Hepatocyte (in vitro differentiated cells): ENCODE measurements around the gene FBXL5. TPM values are rescaled to one million over a fixed set of nuclear protein-coding genes. Genes with fewer than 3 reads are reported as not detected.

ENCODE experiments used
- DNase-seq: peaks from one replicate; pipeline ENCODE4 v3.0.0-alpha.2; 2016; ENCODE audit warnings: low spot score
- H2AFZ ChIP-seq: fragments of 200-600 bp; sonication (generic); 2 replicates; pipeline ENCODE4 v1.6.0; 2016; ENCODE audit warnings: antibody characterized with exemption, mild to moderate bottlenecking
- H3K27ac ChIP-seq: fragments of 200-600 bp; sonication (generic); 2 replicates; pipeline ENCODE4 v1.5.1; 2016; ENCODE audit warnings: mild to moderate bottlenecking
- H3K27me3 ChIP-seq: fragments of 200-600 bp; sonication (generic); 2 replicates; pipeline ENCODE4 v1.6.1; 2016
- H3K36me3 ChIP-seq: fragments of 200-600 bp; sonication (generic); replicated peaks from 2 replicates; pipeline ENCODE4 v1.5.1; 2016; ENCODE audit warnings: low read depth; ENCODE audit not compliant: insufficient read depth
- H3K4me1 ChIP-seq: fragments of 200-600 bp; sonication (generic); 2 replicates; pipeline ENCODE4 v1.5.1; 2016; ENCODE audit warnings: mild to moderate bottlenecking, moderate library complexity; ENCODE audit not compliant: insufficient read depth
- H3K4me2 ChIP-seq: fragments of 200-600 bp; sonication (generic); 2 replicates; pipeline ENCODE4 v1.6.0; 2016
- H3K4me3 ChIP-seq: fragments of 200-600 bp; sonication (generic); 2 replicates; pipeline ENCODE4 v1.5.1; 2016; ENCODE audit warnings: mild to moderate bottlenecking
- H3K79me2 ChIP-seq: fragments of 200-600 bp; sonication (generic); 2 replicates; pipeline ENCODE4 v1.6.0; 2017; ENCODE audit warnings: mild to moderate bottlenecking
- H3K9me2 ChIP-seq: fragments of 200-600 bp; sonication (generic); replicated peaks from 2 replicates; pipeline ENCODE4 v1.6.0; 2017; ENCODE audit warnings: mild to moderate bottlenecking; ENCODE audit not compliant: insufficient read depth
- H3K9me3 ChIP-seq: fragments of 200-600 bp; sonication (generic); 2 replicates; pipeline ENCODE4 v1.5.1; 2016; ENCODE audit warnings: low read depth, mild to moderate bottlenecking
- H4K20me1 ChIP-seq: fragments of 200-600 bp; sonication (generic); 2 replicates; pipeline ENCODE4 v1.6.0; 2016; ENCODE audit warnings: mild to moderate bottlenecking; ENCODE audit not compliant: insufficient read depth, poor library complexity, severe bottlenecking
- CTCF ChIP-seq: fragments of 200-600 bp; sonication (generic); IDR thresholded peaks from 2 replicates; pipeline ENCODE4 v1.5.1; 2016; ENCODE audit warnings: antibody characterized with exemption, mild to moderate bottlenecking; ENCODE audit not compliant: poor library complexity
- EZH2 ChIP-seq: fragments of 200-600 bp; sonication (generic); IDR thresholded peaks from 2 replicates; pipeline ENCODE4 v1.6.1; 2016; ENCODE audit warnings: antibody characterized with exemption, mild to moderate bottlenecking, borderline replicate concordance
- EZH2phosphoT487 ChIP-seq: fragments of 200-600 bp; sonication (generic); IDR thresholded peaks from one replicate; pipeline ENCODE4 v1.6.1; 2018; ENCODE audit warnings: antibody characterized with exemption, mild to moderate bottlenecking, low read depth, moderate library complexity; ENCODE audit not compliant: unreplicated experiment, severe bottlenecking
- WGBS: methylation state at CpG from one replicate; pipeline ENCODE4 v1.1.6; 2016; ENCODE audit warnings: low lambda C conversion rate; ENCODE audit errors: missing lambda C conversion rate; 5-methylcytosine and 5-hydroxymethylcytosine counted together
- polyA plus RNA-seq: library from polyadenylated mRNA; unstranded; fragments of >200 nt; fragmentation: Nextera tagmentation; extraction: Ambion mirVana; gene quantifications from 2 replicates; pipeline ENCODE4 v1.2.1, GENCODE V29; 2016
- total RNA-seq: library from RNA; depleted of rRNA; stranded (reverse); fragments of >200 nt; gene quantifications from 2 replicates; pipeline ENCODE4 v1.2.3, GENCODE V29; 2014

Gene FBXL5
- total and polyA plus RNA-seq, 2 experiments from 2014 or later, result 41.2 to 90.2 TPM

DNA sequence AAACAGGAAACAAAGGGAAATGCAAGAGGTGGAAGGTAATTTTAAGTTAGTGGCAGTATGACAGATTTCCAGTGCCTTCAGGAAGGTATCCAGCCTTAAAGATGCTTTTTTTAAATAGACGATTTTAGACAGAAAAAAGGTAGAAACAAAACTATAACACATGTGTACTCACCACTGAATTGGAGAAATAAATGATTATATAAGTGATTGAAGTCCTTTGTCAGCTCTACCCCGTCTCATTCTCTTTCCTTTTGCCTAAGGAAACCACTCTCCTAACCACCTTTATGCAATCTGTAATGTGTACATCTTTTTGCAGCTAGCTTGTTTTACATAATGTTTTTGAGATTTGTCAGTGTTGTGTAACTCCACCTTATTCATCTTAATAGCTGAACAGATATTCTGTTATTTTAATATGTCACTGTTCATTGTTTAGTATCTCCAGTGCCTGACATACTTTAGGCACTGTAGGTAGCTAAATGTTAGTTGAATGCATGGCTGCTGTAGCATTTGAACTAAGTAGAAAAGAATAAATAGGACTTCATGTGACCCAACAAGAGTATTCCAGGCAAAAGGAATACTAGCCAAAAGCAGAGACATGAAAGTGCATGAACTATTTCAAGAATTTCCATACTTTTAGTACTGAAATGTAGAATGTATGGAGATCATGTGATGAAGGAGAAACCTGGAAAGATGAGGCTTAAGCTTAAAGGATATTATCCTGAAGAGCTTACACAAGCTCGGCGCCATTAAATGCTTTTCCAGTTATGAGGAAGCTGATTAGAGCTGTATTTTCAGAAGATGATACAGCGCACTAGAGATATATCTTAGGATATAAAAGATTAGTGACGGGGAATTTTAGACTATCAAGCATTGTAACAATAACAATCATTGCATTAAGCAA is 27.3 kb upstream of the FBXL5 start:
- Histone ChIP-seq H3K4me3 (peak overlapping the region; percentile 61), H2AFZ (peak overlapping the region; percentile 43), H3K9me2 (no peaks in the 10 kb centered on the region), H4K20me1 (no peaks in the 10 kb centered on the region), H3K36me3 (no peaks in the 10 kb centered on the region), H3K9me3 (no peaks in the 10 kb centered on the region), H3K79me2 (peaks cover 59% of the 10 kb centered on the region), H3K27me3 (no peaks in the 10 kb centered on the region), H3K27ac (peak overlapping the region; percentile 98), H3K4me2 (peak overlapping the region; percentile 89), H3K4me1 (peaks cover 12% of the 10 kb centered on the region)
- 27% methylated on average over 6 of the region's 6 CpGs for whole genome bisulfite sequencing
- TF ChIP-seq EZH2phosphoT487, result no peak
- TF ChIP-seq EZH2, result no peak
- no peak for TF ChIP-seq CTCF
- no peak for DNase-seq

GRCh38 chr4:15681372-15682241 is 26.4 kb upstream of the FBXL5 start, which contains the start of gene FAM200B:
Gene FAM200B (plus strand): TSS chr4:15681827. CDS start chr4:15686978, 5,151 bp downstream.
- H3K79me2 ChIP-seq, result peaks cover 59% of the 10 kb centered on the region

GRCh38 chr4:15681067-15681371 is 25.9 kb upstream of the FBXL5 start:
- under 1% methylated on average over 14 of the region's 14 CpGs for WGBS
- Histone ChIP-seq H3K9me2 (no peaks in the 10 kb centered on the region), H2AFZ (peak overlapping the region; percentile 61), H3K27me3 (no peaks in the 10 kb centered on the region), H3K79me2 (peaks cover 64% of the 10 kb centered on the region), H3K4me2 (peak overlapping the region; percentile 75), H3K27ac (peak overlapping the region; percentile 63), H3K4me3 (peak overlapping the region; percentile 40), H3K9me3 (no peaks in the 10 kb centered on the region), H3K4me1 (peaks cover 12% of the 10 kb centered on the region), H4K20me1 (no peaks in the 10 kb centered on the region), H3K36me3 (no peaks in the 10 kb centered on the region)
- no peak for TF ChIP-seq CTCF
- no peak for TF ChIP-seq EZH2phosphoT487
- no peak for TF ChIP-seq EZH2
- DNase-seq, result no peak

More at GRCh38 chr4:15681372-15682241, 26.4 kb upstream of the FBXL5 start, which contains the start of gene FAM200B:
- Histone ChIP-seq H3K9me3 (no peaks in the 10 kb centered on the region), H3K4me1 (peaks cover 12% of the 10 kb centered on the region), H3K4me3 (peak within 1 kb of the TSS; percentile 61), H2AFZ (peak within 1 kb of the TSS; percentile 61), H3K9me2 (no peaks in the 10 kb centered on the region), H3K27me3 (no peaks in the 10 kb centered on the region), H4K20me1 (no peaks in the 10 kb centered on the region), H3K36me3 (no peaks in the 10 kb centered on the region), H3K4me2 (peak within 1 kb of the TSS; percentile 89), H3K27ac (peak within 1 kb of the TSS; percentile 98)
- TF ChIP-seq EZH2phosphoT487 (no peak), CTCF (peak; percentile 2)
- WGBS, result 1% methylated on average over 56 of the region's 56 CpGs
- peak; percentile 99 for DNase-seq
